ENCODE data around the gene TMBIM1.

TMBIM1 gene

GRCh38 chr2:218271487-218271797 is 20.9 kb downstream of the TMBIM1 start:
- DNase-seq: no peak

GRCh38 chr2:218270721-218271486 is 21.4 kb downstream of the TMBIM1 start:
- no peak for DNase-seq

- peak; percentile 100 for DNase-seq
These were observed 22.2 kb downstream of the TMBIM1 start, which contains the start of the genes AAMP and PNKD for GRCh38 chr2:218269900-218270720. Gene AAMP, minus strand, starts transcription at chr2:218270137. Its CDS starts 51 bp downstream, at chr2:218270086. Gene PNKD, plus strand, starts transcription at chr2:218270519. Its CDS starts 17 bp downstream, at chr2:218270536.

- DNase-seq: no peak
These were observed 25.0 kb downstream of the TMBIM1 start for GRCh38 chr2:218267259-218267658.

GRCh38 chr2:218266316-218266979 is 25.9 kb downstream of the TMBIM1 start:
- DNase-seq: no peak

GRCh38 chr2:218265626-218266025 is 26.7 kb downstream of the TMBIM1 start:
- DNase-seq: no peak

GRCh38 chr2:218264773-218265561 is 27.3 kb downstream of the TMBIM1 start:
- DNase-seq: no peak

GRCh38 chr2:218263817-218264641 is 28.3 kb downstream of the TMBIM1 start:
- peak; percentile 30 for DNase-seq

- DNase-seq: no peak
These were observed 29.4 kb downstream of the TMBIM1 start for GRCh38 chr2:218262631-218263586.

GRCh38 chr2:218262237-218262600 is 30.1 kb downstream of the TMBIM1 start:
- no peak for DNase-seq

GRCh38 chr2:218261423-218262236 is 30.7 kb downstream of the TMBIM1 start:
- no peak for DNase-seq

GRCh38 chr2:218260742-218261422 is 31.4 kb downstream of the TMBIM1 start, which contains the start of gene GPBAR1:
Gene GPBAR1, plus strand, starts transcription at chr2:218261015. Its CDS starts 1,710 bp downstream, at chr2:218262725.
- DNase-seq: no peak

- DNase-seq: no peak
These were observed 32.1 kb downstream of the TMBIM1 start for GRCh38 chr2:218260166-218260565.

- no peak for DNase-seq
These were observed 33.0 kb downstream of the TMBIM1 start for GRCh38 chr2:218259099-218259961.

- DNase-seq: peak; percentile 83
These were observed 34.8 kb downstream of the TMBIM1 start for GRCh38 chr2:218257390-218257981.

- DNase-seq: no peak
These were observed 35.5 kb downstream of the TMBIM1 start for GRCh38 chr2:218256612-218257350.

- DNase-seq: no peak
These were observed 36.9 kb downstream of the TMBIM1 start for GRCh38 chr2:218255446-218255845.

Measured in CD4-positive, alpha-beta T cell treated with Interleukin-10 for 1 hour (primary cell).